DOHH2 (cell line): ENCODE measurements around the gene SAG.

ENCODE experiments used
- H3F3A ChIP-seq: fragments of 200-600 bp; sonication (generic), shearing (Covaris generic); 2 replicates; pipeline ENCODE4 v1.6.0; 2016; ENCODE audit warnings: antibody characterized with exemption, mild to moderate bottlenecking; ENCODE audit not compliant: control insufficient read depth, insufficient read depth
- H3K27ac ChIP-seq: fragments of 200-600 bp; sonication (generic); 2 replicates; pipeline ENCODE4 v1.5.1; 2014; ENCODE audit warnings: low read depth, mild to moderate bottlenecking, low read length, moderate library complexity
- H3K27me3 ChIP-seq: fragments of 200-600 bp; sonication (generic); 2 replicates; pipeline ENCODE4 v1.6.1; 2014; ENCODE audit warnings: mild to moderate bottlenecking, low read length, mixed read lengths; ENCODE audit not compliant: control insufficient read depth
- H3K36me3 ChIP-seq: fragments of 200-600 bp; sonication (generic); 2 replicates; pipeline ENCODE4 v1.6.1; 2014; ENCODE audit warnings: mild to moderate bottlenecking, low read length, moderate library complexity, mixed read lengths; ENCODE audit not compliant: control insufficient read depth
- H3K4me1 ChIP-seq: fragments of 200-600 bp; sonication (generic); 2 replicates; pipeline ENCODE4 v1.6.1; 2014; ENCODE audit warnings: mild to moderate bottlenecking, low read length, mixed read lengths; ENCODE audit not compliant: control insufficient read depth
- H3K4me2 ChIP-seq: fragments of 200-600 bp; sonication (generic); 2 replicates; pipeline ENCODE4 v1.6.0; 2014; ENCODE audit warnings: mild to moderate bottlenecking, low read length, moderate library complexity
- H3K4me3 ChIP-seq: fragments of 200-600 bp; sonication (generic); 2 replicates; pipeline ENCODE4 v1.5.1; 2014; ENCODE audit warnings: mild to moderate bottlenecking, low read length, mixed read lengths
- H3K79me2 ChIP-seq: fragments of 200-600 bp; sonication (generic); 2 replicates; pipeline ENCODE4 v1.6.1; 2014; ENCODE audit warnings: mild to moderate bottlenecking, low read length, mixed read lengths; ENCODE audit not compliant: control insufficient read depth
- H3K9me2 ChIP-seq: fragments of 200-600 bp; sonication (generic); replicated peaks from 2 replicates; pipeline ENCODE4 v1.6.1; 2014; ENCODE audit warnings: mild to moderate bottlenecking, low read length, mixed read lengths; ENCODE audit not compliant: control insufficient read depth
- H3K9me3 ChIP-seq: fragments of 200-600 bp; sonication (generic); 2 replicates; pipeline ENCODE4 v1.6.1; 2014; ENCODE audit warnings: antibody characterized with exemption, low read length, mixed read lengths; ENCODE audit not compliant: control insufficient read depth, insufficient read depth
- H4K20me1 ChIP-seq: fragments of 200-600 bp; sonication (generic); 2 replicates; pipeline ENCODE4 v1.6.0; 2014; ENCODE audit warnings: low read depth, mild to moderate bottlenecking, antibody characterized with exemption, low read length, moderate library complexity; ENCODE audit not compliant: control insufficient read depth, insufficient read depth
- EZH2phosphoT487 ChIP-seq: fragments of 200-600 bp; sonication (generic); IDR thresholded peaks from 2 replicates; pipeline ENCODE4 v1.6.1; 2017; ENCODE audit warnings: borderline replicate concordance, mild to moderate bottlenecking, antibody characterized with exemption, low read length, moderate library complexity, mixed read lengths
- TF ChIP-seq, protein P1 (sequence below): fragments of 200-600 bp; sonication (generic); IDR thresholded peaks from one replicate; pipeline ENCODE4 v1.5.1; 2014; ENCODE audit warnings: antibody characterized with exemption, mild to moderate bottlenecking, low read depth, low read length; ENCODE audit not compliant: poor library complexity, severe bottlenecking

SAG gene

DNA sequence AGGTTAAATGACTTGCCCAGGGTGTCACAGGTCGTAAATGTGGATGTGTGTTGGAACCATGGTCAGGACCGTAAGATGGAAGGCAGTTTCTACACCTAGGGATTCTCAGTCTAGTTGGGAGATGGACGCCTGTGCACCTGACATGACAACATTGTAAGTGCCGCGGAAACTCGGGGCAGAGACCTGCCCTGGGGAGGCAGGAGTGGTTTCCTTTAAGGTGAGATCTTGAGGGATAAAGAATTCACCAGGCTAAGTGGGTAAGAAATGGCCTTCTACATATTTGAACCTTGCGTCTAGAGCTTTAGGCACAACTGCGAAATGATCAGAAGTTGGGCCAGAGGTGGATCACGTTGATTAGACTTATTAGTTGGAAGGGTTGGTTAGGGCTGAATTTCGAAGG, 48.3 kb downstream of the SAG start:
- Histone ChIP-seq H3K9me3 (no peaks in the 10 kb centered on the region), H3K4me3 (peak overlapping the region; percentile 96), H3K27ac (peak overlapping the region; percentile 56), H3K36me3 (peaks cover 42% of the 10 kb centered on the region), H3K27me3 (peaks cover 13% of the 10 kb centered on the region), H3F3A (peaks cover 8% of the 10 kb centered on the region; the same call in 1 of the 2 replicates), H4K20me1 (peaks cover 12% of the 10 kb centered on the region; the same call in 1 of the 2 replicates), H3K79me2 (peaks cover 62% of the 10 kb centered on the region), H3K4me1 (peaks cover 80% of the 10 kb centered on the region), H3K9me2 (no peaks in the 10 kb centered on the region), H3K4me2 (peak overlapping the region; percentile 75)
- TF ChIP-seq EZH2phosphoT487: no peak
- TF ChIP-seq, protein P1, sequence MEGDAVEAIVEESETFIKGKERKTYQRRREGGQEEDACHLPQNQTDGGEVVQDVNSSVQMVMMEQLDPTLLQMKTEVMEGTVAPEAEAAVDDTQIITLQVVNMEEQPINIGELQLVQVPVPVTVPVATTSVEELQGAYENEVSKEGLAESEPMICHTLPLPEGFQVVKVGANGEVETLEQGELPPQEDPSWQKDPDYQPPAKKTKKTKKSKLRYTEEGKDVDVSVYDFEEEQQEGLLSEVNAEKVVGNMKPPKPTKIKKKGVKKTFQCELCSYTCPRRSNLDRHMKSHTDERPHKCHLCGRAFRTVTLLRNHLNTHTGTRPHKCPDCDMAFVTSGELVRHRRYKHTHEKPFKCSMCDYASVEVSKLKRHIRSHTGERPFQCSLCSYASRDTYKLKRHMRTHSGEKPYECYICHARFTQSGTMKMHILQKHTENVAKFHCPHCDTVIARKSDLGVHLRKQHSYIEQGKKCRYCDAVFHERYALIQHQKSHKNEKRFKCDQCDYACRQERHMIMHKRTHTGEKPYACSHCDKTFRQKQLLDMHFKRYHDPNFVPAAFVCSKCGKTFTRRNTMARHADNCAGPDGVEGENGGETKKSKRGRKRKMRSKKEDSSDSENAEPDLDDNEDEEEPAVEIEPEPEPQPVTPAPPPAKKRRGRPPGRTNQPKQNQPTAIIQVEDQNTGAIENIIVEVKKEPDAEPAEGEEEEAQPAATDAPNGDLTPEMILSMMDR: no peak

DNA sequence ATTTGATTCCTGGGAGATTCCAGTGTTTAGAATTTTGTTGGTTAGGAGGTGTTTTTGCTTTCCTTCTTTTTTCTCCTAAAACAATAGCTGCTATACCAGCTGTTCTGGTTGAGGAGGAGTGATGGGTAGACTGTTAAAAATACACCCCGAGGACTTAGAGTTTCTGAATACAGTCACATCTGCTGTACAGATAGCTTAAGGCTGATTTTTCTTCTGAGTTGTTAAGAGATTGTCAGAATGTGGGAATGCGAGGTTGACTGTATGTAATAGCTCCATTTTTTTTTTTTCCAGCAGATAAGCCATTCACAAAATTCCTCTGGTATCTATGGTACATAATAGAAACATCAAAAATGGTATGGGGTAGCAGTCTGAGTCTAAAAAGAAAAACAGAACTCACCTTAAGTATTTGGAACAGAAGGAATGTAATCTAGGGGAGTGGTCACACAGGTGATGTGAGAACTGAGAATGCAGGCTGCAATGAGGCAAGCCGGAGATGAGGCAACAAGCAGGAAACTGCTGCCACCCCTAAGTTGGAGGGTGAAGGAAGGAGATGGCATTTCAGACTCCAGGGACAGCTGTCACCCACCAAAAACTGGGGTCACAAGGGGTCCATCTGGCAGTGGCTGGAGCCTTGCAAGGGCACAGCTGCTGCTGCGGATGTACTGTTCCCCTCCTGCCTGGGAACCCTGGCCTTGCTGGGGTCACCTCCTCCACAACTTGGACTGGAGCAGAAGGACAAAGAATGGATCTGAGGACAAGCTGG, 49.1 kb downstream of the SAG start:
- H3K4me1 ChIP-seq: peaks cover 84% of the 10 kb centered on the region
- peaks cover 7% of the 10 kb centered on the region; the same call in 1 of the 2 replicates for H3K27me3 ChIP-seq
- H3K9me3 ChIP-seq: no peaks in the 10 kb centered on the region
- TF ChIP-seq, protein P1: no peak
- TF ChIP-seq EZH2phosphoT487: no peak
- peak overlapping the region; percentile 56 for H3K27ac ChIP-seq
- H3K4me3 ChIP-seq: peak overlapping the region; percentile 96
- peaks cover 42% of the 10 kb centered on the region for H3K36me3 ChIP-seq
- H3F3A ChIP-seq: peaks cover 5% of the 10 kb centered on the region; the same call in 1 of the 2 replicates
- H3K4me2 ChIP-seq: peak overlapping the region; percentile 75
- H4K20me1 ChIP-seq: peaks cover 12% of the 10 kb centered on the region; the same call in 1 of the 2 replicates
- peaks cover 70% of the 10 kb centered on the region for H3K79me2 ChIP-seq
- no peaks in the 10 kb centered on the region for H3K9me2 ChIP-seq

DNA sequence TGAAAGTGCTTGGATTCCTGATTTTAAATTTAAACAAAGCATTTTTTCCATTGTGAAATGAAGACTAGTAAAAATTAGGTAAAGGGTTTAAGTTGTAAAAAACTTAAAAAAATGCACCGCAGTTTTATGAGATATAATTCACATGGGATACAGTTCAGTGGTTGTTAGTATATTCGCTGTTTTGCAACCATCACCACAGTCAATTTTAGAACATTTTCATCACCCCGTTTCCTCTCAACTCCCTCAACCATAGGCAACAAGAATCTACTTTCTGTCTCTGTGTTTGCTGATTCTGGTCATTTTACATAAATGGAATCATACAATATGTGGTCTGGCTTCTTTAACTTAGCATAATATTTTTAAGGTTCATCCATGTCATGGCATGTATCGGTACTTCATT, 50.7 kb downstream of the SAG start:
- Histone ChIP-seq H3K4me1 (peaks cover 89% of the 10 kb centered on the region), H3K27me3 (no peaks in the 10 kb centered on the region), H3K27ac (peak overlapping the region; percentile 56), H3K9me2 (no peaks in the 10 kb centered on the region), H3K4me2 (peak overlapping the region; percentile 75), H3K9me3 (no peaks in the 10 kb centered on the region), H3K79me2 (peaks cover 81% of the 10 kb centered on the region), H3K4me3 (peak overlapping the region; percentile 96), H3K36me3 (peaks cover 42% of the 10 kb centered on the region), H3F3A (peaks cover 13% of the 10 kb centered on the region), H4K20me1 (peaks cover 12% of the 10 kb centered on the region; the same call in 1 of the 2 replicates)
- TF ChIP-seq EZH2phosphoT487: no peak
- TF ChIP-seq, protein P1: no peak
